NCI-H1930 (cell line): ENCODE measurements around the gene ASB16.

Experiments
- DNase-seq, 2 experiments: peaks; one replicate each; lab custom pipeline; 2025; lab: John Stamatoyannopoulos, UW

The ASB16 gene

GRCh38 chr17:44190481-44190880, 20.0 kb downstream of the ASB16 start:
- DNase-seq: no peak

GRCh38 chr17:44191369-44191768, 20.9 kb downstream of the ASB16 start:
- no peak for DNase-seq

- DNase-seq: no peak
Observed at GRCh38 chr17:44191941-44192496, 21.5 kb downstream of the ASB16 start.

- DNase-seq: no peak
Observed at GRCh38 chr17:44192750-44193149, 22.2 kb downstream of the ASB16 start.

DNA sequence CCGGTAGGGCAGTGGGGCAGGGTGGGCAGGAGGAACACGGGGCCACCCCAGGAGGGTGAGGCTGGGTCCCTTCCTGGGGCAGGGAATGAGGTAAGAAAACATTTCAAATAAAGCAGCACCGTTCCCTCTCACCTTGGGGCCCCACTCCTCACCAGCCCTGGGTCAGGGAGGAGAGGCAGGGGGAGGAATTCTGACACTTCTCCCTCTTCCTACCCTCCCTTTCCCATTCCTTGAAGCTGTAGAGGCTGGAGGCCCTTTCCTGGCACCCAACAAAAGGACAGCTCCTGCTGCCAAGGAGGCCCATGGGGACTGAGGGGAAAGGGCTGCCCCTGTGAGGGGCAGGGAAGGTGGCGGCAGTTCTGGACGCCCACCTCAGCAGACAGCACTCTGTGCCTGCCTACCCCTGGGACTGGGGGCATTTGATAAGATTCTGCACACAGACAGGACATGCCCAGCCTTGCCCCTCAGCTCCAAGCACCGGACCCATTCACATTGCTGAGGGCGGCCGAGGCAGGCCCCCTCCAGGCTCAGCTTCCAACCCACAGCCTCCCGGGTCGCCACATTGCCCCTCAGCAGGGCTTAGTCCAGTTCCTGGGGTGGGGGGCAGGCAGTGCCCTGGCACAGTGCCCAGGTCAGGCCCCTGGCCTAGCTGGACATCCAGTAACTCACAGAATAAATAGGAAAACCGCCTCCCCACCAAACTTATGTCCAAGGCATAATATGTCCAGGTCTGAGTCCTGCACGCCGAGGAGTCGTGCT, 23.0 kb downstream of the ASB16 start:
- no peak for DNase-seq

DNA sequence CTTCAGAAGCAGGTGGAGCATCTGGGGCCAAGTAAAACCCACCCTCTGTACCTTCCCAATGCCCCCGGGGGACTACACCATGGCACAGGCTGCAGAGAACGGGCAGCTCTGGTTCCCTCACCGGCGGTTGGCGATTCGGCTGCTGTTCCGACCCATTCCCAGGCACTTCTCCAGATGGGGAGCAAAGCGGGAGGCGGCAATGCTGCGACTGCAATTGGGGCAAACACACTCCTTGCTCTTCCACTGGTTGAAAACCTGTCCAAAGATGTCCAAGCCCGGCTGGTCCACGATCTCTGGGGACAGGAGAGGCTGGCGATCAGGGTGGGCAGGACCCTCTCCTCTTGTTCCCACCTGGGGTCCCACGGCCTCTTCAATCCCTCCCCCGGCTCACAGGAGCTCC, 26.6 kb downstream of the ASB16 start:
- DNase-seq: no peak

DNA sequence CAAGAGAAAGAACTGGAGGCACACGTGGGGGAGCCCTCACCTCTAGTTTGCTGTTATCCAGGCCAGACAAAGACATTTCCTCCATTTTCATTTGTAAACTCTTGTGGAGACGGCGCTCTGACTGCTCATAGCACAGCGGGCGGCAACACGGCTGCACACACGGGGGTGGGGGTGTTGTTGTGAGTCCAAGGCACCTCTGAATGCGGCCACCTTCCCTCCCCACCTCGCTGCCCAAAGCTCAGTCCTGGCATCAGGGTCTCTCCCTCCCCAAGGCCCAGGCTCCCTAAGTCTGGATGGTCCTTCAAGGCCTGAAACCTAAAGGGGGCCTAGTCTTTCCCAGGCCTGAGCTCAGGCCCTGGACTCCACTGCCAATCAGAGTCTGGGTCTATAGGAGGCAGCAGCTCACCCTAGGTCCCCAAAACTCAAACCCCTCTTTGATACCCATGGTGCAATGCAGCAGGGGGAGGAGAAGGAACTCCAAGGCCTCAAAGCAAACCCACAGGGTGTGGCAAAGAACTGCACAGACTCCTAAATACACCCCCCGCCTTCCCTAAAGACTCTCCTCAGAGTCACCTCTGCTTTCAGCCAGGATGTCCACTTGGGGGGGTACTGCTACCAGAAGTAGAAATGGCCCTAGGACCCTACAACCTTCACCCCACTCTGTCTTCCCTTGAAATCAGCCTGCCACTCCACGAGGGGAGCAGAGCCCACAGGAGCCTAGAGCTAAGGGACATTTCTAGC, 27.6 kb downstream of the ASB16 start:
- DNase-seq: no peak

DNA sequence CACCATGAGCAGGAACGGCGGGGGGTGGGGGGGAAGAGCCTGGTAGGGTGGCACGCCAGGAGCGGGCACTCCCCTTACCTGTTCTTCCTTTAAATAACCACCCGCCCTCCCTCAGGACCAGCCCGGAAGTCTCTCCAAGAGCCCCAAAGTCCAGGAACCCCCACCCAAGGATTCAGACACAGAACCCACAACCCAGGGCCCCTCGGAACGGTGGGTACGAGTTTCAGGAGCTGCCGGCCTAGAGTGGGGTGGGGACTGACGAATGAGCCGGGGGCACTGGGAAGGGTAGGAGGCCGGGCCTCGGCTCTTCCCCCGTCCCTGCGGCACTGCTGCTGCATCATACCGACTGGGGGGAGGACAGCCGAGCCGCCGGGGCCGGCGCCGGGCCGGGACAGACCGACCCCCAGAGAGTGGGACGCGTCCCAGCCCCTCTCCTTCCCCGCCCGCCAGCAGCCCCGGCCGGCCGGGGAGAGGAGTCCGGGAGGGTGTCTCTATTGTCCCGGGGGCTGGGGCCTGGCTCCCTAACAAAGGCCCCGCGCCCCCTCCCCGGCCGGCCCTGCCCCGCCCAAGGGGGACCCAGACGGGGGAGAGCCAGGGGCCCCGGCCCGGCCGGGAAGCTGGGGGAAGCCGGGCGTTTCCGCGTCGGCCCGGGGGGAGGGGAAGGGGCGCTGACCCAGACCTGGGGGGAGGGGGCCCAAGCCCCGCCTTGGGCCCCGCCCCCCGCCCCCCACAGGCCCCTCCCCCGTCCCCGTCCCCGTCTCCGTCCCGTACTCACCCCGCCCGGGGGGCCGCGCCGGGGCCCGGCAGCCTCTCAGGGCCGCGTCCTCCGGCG, 28.4 kb downstream of the ASB16 start:
- DNase-seq: peak; percentile 53 to 60

- DNase-seq: peak; percentile 94 to 96
Observed at GRCh38 chr17:44199553-44200477, 29.3 kb downstream of the ASB16 start, which contains the start of gene ATXN7L3. Gene ATXN7L3, minus strand, starts transcription at chr17:44199884. Its CDS starts 1,814 bp downstream, at chr17:44198070.

GRCh38 chr17:44200478-44201155, 30.1 kb downstream of the ASB16 start:
- peak in 1 of 2 experiments; percentile 31 for DNase-seq

GRCh38 chr17:44202756-44203155, 32.3 kb downstream of the ASB16 start:
- DNase-seq: no peak

DNA sequence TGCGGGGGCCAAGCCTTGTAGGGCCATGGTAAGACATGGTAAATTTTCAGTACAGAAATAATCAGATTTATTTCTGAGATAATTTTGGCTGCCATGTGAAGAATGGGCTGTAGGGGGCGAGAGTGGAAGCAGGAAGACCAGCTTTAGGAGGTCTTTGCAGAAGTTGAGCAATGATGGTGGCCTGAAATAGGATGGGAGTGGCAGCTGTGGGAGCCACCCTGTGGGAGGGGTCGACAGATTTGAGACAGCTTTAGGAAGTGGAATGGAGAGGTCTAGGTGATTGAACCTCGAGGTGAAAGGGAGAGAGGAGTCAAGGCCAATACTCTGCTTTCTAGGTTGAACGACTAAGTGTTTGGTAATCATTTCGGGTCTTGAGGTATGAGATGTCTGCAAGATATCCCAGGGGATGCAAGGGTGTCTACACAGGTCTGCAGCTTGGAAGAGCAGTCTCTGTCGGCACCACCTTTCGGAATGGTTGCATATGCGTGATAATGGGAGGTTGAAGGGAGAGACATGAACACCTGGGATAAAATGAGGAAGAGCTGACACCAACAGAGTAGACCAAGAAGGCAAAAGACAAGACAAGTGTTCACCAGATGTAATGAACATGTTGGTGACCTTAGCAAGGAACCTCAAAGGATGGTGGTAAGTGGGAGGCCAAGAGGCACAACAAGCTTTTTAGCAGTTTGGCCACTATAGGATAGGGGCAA, 33.4 kb downstream of the ASB16 start:
- DNase-seq: peak; percentile 22 to 29

GRCh38 chr17:44204441-44204882, 34.0 kb downstream of the ASB16 start:
- no peak for DNase-seq

- no peak for DNase-seq
Observed at GRCh38 chr17:44205962-44206824, 35.7 kb downstream of the ASB16 start.

DNA sequence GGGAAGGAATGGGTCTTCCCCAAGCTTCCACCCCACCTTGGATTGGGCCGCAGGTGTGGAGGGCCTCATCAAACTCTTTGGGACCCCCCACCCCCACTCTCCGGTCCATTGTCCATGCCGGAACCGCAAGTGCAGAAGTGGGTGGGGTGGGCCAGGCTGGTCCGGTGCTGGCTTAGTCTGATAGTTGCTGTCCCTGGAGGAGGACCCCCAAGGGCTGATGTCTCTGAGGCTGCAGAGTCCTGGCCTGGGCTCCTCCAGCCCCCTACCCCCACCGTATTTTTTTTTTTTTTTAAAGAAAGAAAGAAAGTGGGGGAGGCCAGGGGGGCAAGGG, 36.3 kb downstream of the ASB16 start:
- no peak for DNase-seq

- DNase-seq: no peak
Observed at GRCh38 chr17:44207319-44207718, 36.8 kb downstream of the ASB16 start.

DNA sequence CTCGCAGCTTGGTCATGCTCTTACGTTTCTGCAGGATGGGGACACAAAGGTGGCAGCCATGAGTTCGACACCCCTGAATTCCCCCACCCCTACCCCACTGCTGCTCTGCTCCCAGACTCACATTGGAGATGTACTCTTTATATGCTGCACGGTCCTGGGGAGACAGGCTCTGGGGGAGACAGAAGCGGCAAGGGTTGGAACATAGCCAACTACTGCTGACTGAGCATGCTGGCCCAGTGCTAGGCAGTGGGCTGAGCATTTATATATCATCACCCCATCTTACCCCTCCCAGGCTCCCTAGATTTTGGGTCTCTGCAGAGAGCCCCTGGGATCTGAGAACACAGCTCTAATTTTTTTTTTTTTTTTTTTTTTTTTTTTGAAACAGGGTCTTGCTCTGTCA, 37.2 kb downstream of the ASB16 start:
- DNase-seq: no peak

- no peak for DNase-seq
Observed at GRCh38 chr17:44209786-44210341, 39.4 kb downstream of the ASB16 start.
